ENCODE results near the gene ROPN1L.
"Not testable (repeated sequence)": the region's sequence is repeated elsewhere in the genome, so short reads cannot be mapped to it uniquely, and the experiment has no call there.

ROPN1L gene

GRCh38 chr5:10503321-10503720 is 61.6 kb downstream of the ROPN1L start:
- FAIRE-seq: no peak

DNA sequence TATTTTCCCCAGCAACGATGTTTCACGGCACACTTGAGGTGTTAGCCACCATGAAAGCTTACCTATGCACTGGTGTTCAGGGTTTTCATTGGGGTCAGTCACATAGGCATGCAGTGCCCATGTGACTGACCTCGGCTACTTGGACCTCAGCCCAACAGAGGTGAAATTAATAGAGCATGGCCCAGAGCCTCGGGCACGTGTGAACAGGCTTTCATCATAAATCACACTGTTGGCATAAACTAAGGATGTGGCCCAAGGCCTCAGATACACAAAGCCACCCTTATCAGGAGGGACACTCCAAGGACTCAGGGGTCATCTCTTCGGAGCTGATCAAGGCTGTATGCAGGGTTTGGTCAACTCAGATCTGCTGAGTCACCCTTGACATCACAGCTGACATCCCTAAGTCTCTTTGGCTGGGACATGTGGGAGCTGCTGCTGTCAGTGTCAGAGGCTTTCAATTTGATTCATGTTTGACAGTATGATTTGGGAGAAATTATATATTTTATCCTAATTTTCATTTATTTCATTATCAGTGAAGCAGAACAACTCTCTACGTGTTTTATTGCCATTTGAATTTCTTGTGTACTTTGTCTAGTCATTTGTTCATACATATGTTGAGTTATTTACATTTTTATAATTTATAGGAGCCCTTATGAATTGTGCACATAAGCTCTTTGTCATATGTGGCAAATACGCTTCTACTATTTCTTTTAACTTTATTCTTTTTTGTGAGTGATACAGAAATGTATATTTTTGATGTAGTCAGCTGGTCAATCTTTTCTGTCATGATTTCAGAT is 62.5 kb downstream of the ROPN1L start:
- FAIRE-seq: no peak

GRCh38 chr5:10505517-10506095 is 63.9 kb downstream of the ROPN1L start:
- FAIRE-seq: no peak

DNA sequence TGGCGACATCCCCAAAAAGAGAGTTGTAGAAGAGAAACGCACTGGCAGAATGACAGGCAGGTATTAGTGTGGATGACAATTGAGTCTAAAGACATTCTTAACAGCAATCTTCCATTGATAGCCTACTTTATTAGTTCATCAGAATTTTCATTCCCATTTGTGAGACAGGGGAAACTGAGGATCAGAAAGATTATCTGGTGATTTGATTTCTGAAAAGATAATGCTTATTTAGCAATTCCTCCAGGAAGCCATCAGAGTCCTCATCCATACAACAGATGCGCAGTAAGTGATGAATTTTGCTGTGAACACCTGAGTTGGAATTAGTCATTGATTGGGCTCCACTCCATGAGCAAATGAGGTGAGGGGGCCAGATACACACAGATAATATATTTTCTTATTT is 64.9 kb downstream of the ROPN1L start:
- FAIRE-seq: no peak

GRCh38 chr5:10507575-10508096 is 66.0 kb downstream of the ROPN1L start:
- no peak for FAIRE-seq

DNA sequence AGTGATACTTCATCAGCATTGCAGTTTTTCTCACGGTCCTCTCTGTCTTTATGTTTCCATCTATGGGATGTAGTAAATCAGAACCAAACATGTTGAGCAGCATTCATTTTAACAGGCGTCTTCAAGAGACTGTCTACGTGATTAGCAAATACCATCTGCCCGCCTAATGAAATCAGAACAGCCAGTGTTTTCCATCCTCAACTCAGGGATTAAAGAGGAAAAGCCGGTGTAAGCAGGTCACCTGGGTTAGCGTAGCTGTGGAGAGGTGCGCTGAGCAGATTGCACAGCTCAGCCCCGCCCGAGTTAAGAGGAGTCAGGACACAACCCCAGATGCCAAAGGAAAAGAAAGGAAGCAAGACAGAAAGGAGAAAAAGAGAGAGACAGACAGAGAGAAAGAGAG is 67.9 kb downstream of the ROPN1L start:
- FAIRE-seq: no peak

GRCh38 chr5:10511741-10512640 is 70.3 kb downstream of the ROPN1L start:
- no peak for FAIRE-seq

GRCh38 chr5:10513501-10514442 is 72.1 kb downstream of the ROPN1L start:
- FAIRE-seq: no peak

DNA sequence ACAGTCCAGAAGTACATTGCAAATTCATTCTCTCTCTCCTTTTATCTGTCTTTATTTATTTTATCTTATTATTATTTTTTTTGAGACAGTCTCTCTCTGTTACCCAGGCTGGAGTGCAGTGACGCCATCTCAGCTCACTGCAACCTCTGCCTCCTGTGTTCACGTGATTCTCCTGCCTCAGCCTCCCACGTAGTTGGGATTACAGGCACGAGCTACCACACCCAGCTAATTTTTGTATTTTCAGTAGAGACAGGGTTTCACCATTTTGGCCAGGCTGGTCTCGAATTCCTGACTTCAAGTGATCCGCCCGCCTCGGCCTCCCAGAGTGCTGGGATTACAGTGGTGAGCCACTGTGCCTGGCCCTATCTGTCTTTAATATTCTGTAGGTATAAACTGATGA is 72.9 kb downstream of the ROPN1L start:
- not testable (repeated sequence) for FAIRE-seq
